SK-N-SH (cell line): ENCODE data around the gene CA6. TPM values are rescaled to one million over a fixed set of nuclear protein-coding genes. Genes with fewer than 3 reads are reported as not detected.

Source experiments
- CTCF ChIA-PET: fragments of 300-600, 350-600 bp; formaldehyde crosslinking; extraction: SDS; loops from one replicate; lab custom pipeline; 2021; lab: Yijun Ruan, JAX
- POLR2A ChIA-PET: fragments of 350-600 bp; sonication (Branson Sonifier 250); formaldehyde crosslinking; extraction: SDS; loops from one replicate; lab custom pipeline; 2020; ENCODE audit warnings: antibody characterized with exemption, inconsistent platforms; lab: Yijun Ruan, JAX
- DNase-seq: peaks from one replicate; pipeline ENCODE4 v3.0.0; 2012
- H2AFZ ChIP-seq: fragments of 200-600 bp; sonication (generic); 2 replicates; pipeline ENCODE4 v1.8.1; 2016; ENCODE audit warnings: antibody characterized with exemption, mild to moderate bottlenecking, low read depth
- H3F3A ChIP-seq: fragments of 200-600 bp; sonication (generic); replicated peaks from 2 replicates; pipeline ENCODE3; 2016; ENCODE audit warnings: antibody characterized with exemption, mild to moderate bottlenecking; ENCODE audit not compliant: insufficient read depth
- H3K27ac ChIP-seq, 2 experiments: fragments of 200-500 bp in 1 of 2; fragments of 200-600 bp in 1 of 2; sonication (Bioruptor generic) in 1 of 2; sonication (generic), shearing (Covaris generic) in 1 of 2; 2 replicates each; pipeline versions ENCODE4 v1.5.1 to v1.6.1; 2014 to 2016; ENCODE audit warnings: low read depth in 2 of 2, inconsistent platforms in 1 of 2, low read length in 1 of 2, mild to moderate bottlenecking in 1 of 2, mixed read lengths in 1 of 2
- H3K27me3 ChIP-seq: fragments of 200-600 bp; sonication (generic), shearing (Covaris generic); 2 replicates; pipeline ENCODE4 v1.6.1; 2016; ENCODE audit warnings: mixed run types; ENCODE audit not compliant: insufficient read depth
- H3K36me3 ChIP-seq, 2 experiments: fragments of 200-500 bp in 1 of 2; fragments of 200-600 bp in 1 of 2; sonication (Bioruptor generic) in 1 of 2; sonication (generic) in 1 of 2; replicated peaks in 1 of 2; 2 replicates each; pipeline versions ENCODE3 to v1.5.1; 2014 to 2016; ENCODE audit warnings: low read length in 1 of 2, mild to moderate bottlenecking in 1 of 2; ENCODE audit not compliant: insufficient read depth in 2 of 2, control insufficient read depth in 1 of 2
- H3K4me1 ChIP-seq, 2 experiments: fragments of 200-500 bp in 1 of 2; fragments of 200-600 bp in 1 of 2; sonication (Bioruptor generic) in 1 of 2; sonication (generic), shearing (Covaris generic) in 1 of 2; 2 replicates each; pipeline versions ENCODE4 v1.5.1 to v1.6.1; 2014 to 2016; ENCODE audit warnings: low read depth in 1 of 2, low read length in 1 of 2, mixed run types in 1 of 2; ENCODE audit not compliant: insufficient read depth in 2 of 2, control insufficient read depth in 1 of 2
- H3K4me2 ChIP-seq: fragments of 200-600 bp; sonication (generic), shearing (Covaris generic); 2 replicates; pipeline ENCODE4 v1.6.1; 2017; ENCODE audit warnings: mixed run types
- H3K4me3 ChIP-seq, 2 experiments: fragments of 200-500 bp in 1 of 2; fragments of 200-600 bp in 1 of 2; sonication (Bioruptor generic) in 1 of 2; sonication (generic), shearing (Covaris generic) in 1 of 2; 2 replicates each; pipeline versions ENCODE4 v1.5.1 to v1.8.1; 2014 to 2016; ENCODE audit warnings: low read depth in 2 of 2, inconsistent platforms in 1 of 2, low read length in 1 of 2, mild to moderate bottlenecking in 1 of 2, mixed read lengths in 1 of 2, moderate library complexity in 1 of 2
- H3K79me2 ChIP-seq: fragments of 200-600 bp; sonication (generic); 2 replicates; pipeline ENCODE4 v1.8.1; 2017; ENCODE audit warnings: mild to moderate bottlenecking; ENCODE audit not compliant: insufficient read depth
- H3K9ac ChIP-seq: fragments of 200-600 bp; sonication (generic); 2 replicates; pipeline ENCODE4 v1.6.1; 2017; ENCODE audit warnings: mixed run types
- H3K9me2 ChIP-seq: fragments of 200-600 bp; sonication (generic); 2 replicates; pipeline ENCODE4 v1.6.1; 2017; ENCODE audit warnings: mixed run types
- H3K9me3 ChIP-seq: fragments of 200-600 bp; sonication (generic); 2 replicates; pipeline ENCODE4 v1.6.1; 2017; ENCODE audit warnings: mixed run types, mild to moderate bottlenecking, moderate library complexity
- H4K20me1 ChIP-seq: fragments of 200-600 bp; sonication (generic); 2 replicates; pipeline ENCODE4 v1.6.1; 2017; ENCODE audit warnings: mild to moderate bottlenecking, mixed run types; ENCODE audit not compliant: insufficient read depth
- EP300 ChIP-seq, 2 experiments: IDR thresholded peaks; 2 replicates each; pipeline versions ENCODE4 v1.4.0 to v1.6.1; 2012; ENCODE audit warnings: borderline replicate concordance in 1 of 2, low read depth in 1 of 2, low read length in 1 of 2
- MEF2A ChIP-seq: IDR thresholded peaks from 2 replicates; pipeline ENCODE4 v1.4.0; 2012; ENCODE audit warnings: low read depth, borderline replicate concordance
- POLR2AphosphoS5 ChIP-seq: IDR thresholded peaks from 2 replicates; pipeline ENCODE4 v1.6.1; 2012; ENCODE audit warnings: low read depth, low read length
- RAD21 ChIP-seq: IDR thresholded peaks from 2 replicates; pipeline ENCODE4 v1.6.1; 2012; ENCODE audit warnings: mild to moderate bottlenecking, low read length
- RCOR1 ChIP-seq: fragments of 150-350 bp; IDR thresholded peaks from 2 replicates; pipeline ENCODE4 v1.6.1; 2017; ENCODE audit warnings: antibody characterized with exemption, low read length
- SIN3A ChIP-seq: IDR thresholded peaks from 2 replicates; pipeline ENCODE4 v1.6.1; 2012; ENCODE audit warnings: low read depth, mild to moderate bottlenecking, low read length, moderate library complexity, borderline replicate concordance
- SMC3 ChIP-seq: IDR thresholded peaks from 2 replicates; pipeline ENCODE4 v1.6.1; 2012; ENCODE audit warnings: low read depth, low read length, improper control_type of control experiment
- YY1 ChIP-seq: IDR thresholded peaks from 2 replicates; pipeline ENCODE4 v1.4.0; 2012; ENCODE audit warnings: low read depth, mild to moderate bottlenecking
- WGBS: methylation state at CpG from one replicate; pipeline ENCODE4 v1.1.6; 2017; ENCODE audit warnings: low lambda C conversion rate; 5-methylcytosine and 5-hydroxymethylcytosine counted together
- polyA plus RNA-seq, 3 experiments: library from polyadenylated mRNA; depleted of rRNA; stranded (reverse); fragments of >200 nt; gene quantifications; 2 replicates each; pipeline ENCODE4 v1.2.3, GENCODE V29; 2012
- TF ChIP-seq, protein P1 (sequence below): IDR thresholded peaks from 2 replicates; pipeline ENCODE4 v1.4.0; 2012; ENCODE audit warnings: low read depth, borderline replicate concordance
- TF ChIP-seq, protein P2 (sequence below): fragments of 150-350 bp; IDR thresholded peaks from 2 replicates; pipeline ENCODE4 v1.6.1; 2016; ENCODE audit warnings: mild to moderate bottlenecking, low read depth, low read length
- TF ChIP-seq, protein P3 (sequence below): fragments of 200-600 bp; sonication (generic); IDR thresholded peaks from 2 replicates; pipeline ENCODE4 v1.6.1; 2017; ENCODE audit warnings: antibody characterized with exemption, mild to moderate bottlenecking, moderate library complexity

Gene CA6
- polyA plus RNA-seq, 1 of the 3 experiments (the other 2 are of a cell fraction): not detected

DNA sequence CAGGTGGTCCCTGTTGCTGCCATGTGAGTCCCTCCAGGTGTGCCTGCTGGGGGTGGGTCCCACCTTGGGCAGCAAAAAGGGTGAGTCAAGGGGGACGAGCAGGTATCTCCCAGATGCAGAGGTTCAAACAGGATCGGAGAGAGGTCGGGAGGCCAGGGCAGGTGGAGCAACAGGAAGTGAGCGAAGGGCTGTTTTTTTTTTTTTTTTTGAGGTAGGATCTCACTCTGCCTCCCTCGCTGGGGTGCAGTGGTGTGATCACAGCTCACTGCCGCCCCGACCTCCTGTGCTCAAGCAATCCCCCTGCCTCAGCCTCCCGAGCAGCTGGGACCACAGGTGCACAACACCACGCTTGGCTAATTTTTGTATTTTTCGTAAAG, 41.1 kb downstream of the CA6 start:
- WGBS: 98% methylated on average over 7 of the region's 10 CpGs
- no peaks in the 10 kb centered on the region for H3K36me3 ChIP-seq
- H3F3A ChIP-seq: peaks cover 15% of the 10 kb centered on the region
- no peaks in the 10 kb centered on the region for H4K20me1 ChIP-seq
- ChIA-PET POLR2A (no interaction called here), CTCF (interaction anchor here (0.9 to 7.5 kb wide), 12 partner anchors 10 to 120 kb away, joined by 3 to 82 read pairs (median 6); no protein-coding TSS in a partner anchor)
- no peak overlapping the region for H3K4me2 ChIP-seq
- peak overlapping the region in 1 of 2 experiments; percentile 97; a peak in 2 of 4 replicates for H3K27ac ChIP-seq
- no peaks in the 10 kb centered on the region; a peak in 1 of 4 replicates for H3K4me1 ChIP-seq
- no peaks in the 10 kb centered on the region for H3K27me3 ChIP-seq
- no peak overlapping the region for H3K4me3 ChIP-seq
- no peak overlapping the region for H2AFZ ChIP-seq
- peak overlapping the region; percentile 28; the same call in 1 of the 2 replicates for H3K9ac ChIP-seq
- H3K79me2 ChIP-seq: no peaks in the 10 kb centered on the region
- TF ChIP-seq, protein P1, sequence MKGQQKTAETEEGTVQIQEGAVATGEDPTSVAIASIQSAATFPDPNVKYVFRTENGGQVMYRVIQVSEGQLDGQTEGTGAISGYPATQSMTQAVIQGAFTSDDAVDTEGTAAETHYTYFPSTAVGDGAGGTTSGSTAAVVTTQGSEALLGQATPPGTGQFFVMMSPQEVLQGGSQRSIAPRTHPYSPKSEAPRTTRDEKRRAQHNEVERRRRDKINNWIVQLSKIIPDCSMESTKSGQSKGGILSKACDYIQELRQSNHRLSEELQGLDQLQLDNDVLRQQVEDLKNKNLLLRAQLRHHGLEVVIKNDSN: no peak
- no peaks in the 10 kb centered on the region for H3K9me3 ChIP-seq
- no peaks in the 10 kb centered on the region for H3K9me2 ChIP-seq
- DNase-seq: no peak

DNA sequence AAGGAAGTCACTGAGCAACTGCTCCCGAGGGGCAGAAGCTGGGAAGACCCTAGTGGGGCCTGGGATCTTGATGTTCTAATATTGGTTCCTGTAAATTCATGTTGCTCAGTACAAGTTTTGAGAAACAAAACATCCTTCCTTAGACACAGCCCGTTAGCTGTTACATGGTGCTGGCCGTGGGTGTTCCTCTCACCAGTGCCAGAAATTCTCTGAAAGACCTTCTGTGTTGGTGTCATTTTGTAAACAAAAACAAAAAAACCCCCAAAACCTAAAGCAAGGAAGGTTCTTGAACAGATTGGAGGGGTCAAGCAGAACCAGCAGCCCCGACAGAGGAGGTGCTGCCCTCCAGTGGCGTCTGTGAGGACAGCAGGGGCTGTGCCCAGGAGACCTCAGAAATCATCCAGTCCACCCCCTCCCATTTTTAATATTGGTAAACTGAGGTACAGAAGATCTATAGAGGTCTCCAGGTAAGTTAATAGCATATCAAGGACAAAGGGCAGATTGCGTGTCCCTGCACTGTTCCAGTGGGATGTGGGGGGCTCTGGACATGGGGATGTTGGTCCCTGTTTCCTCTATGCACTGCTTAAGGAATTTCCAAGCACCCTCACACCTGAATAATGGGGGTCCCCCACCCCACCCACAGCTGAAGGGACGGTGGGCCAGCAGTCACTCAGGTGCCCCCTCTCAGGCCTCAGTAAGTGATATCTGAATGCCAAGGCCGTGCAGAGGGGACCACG, 42.4 kb downstream of the CA6 start:
- Histone ChIP-seq H3K27me3 (no peaks in the 10 kb centered on the region), H2AFZ (0 out of 2 replicates have a peak overlapping the region, but pooled peaks have one; percentile 66), H3K9me3 (no peaks in the 10 kb centered on the region), H3K36me3 (no peaks in the 10 kb centered on the region), H3K79me2 (no peaks in the 10 kb centered on the region), H4K20me1 (no peaks in the 10 kb centered on the region), H3K9me2 (no peaks in the 10 kb centered on the region), H3F3A (peaks cover 15% of the 10 kb centered on the region), H3K4me1 (no peaks in the 10 kb centered on the region; a peak in 1 of 4 replicates), H3K4me2 (no peak overlapping the region), H3K9ac (no peak overlapping the region), H3K27ac (peak overlapping the region in 1 of 2 experiments; percentile 45; a peak in 1 of 4 replicates), H3K4me3 (no peak overlapping the region; a peak in 1 of 4 replicates)
- TF ChIP-seq RCOR1: no peak
- peak; percentile 80 for TF ChIP-seq RAD21
- TF ChIP-seq EP300 (IDR thresholded peaks at IDR 0.05; ENCODE audit: borderline replicate concordance in 1 of 2, low read depth in 1 of 2, low read length in 1 of 2): no peak
- TF ChIP-seq POLR2AphosphoS5: no peak
- no peak for TF ChIP-seq MEF2A
- TF ChIP-seq, protein P2, sequence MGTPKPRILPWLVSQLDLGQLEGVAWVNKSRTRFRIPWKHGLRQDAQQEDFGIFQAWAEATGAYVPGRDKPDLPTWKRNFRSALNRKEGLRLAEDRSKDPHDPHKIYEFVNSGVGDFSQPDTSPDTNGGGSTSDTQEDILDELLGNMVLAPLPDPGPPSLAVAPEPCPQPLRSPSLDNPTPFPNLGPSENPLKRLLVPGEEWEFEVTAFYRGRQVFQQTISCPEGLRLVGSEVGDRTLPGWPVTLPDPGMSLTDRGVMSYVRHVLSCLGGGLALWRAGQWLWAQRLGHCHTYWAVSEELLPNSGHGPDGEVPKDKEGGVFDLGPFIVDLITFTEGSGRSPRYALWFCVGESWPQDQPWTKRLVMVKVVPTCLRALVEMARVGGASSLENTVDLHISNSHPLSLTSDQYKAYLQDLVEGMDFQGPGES: no peak
- peak; percentile 86 for TF ChIP-seq SMC3
- no peak for TF ChIP-seq YY1
- no peak for TF ChIP-seq SIN3A
- TF ChIP-seq, protein P3, sequence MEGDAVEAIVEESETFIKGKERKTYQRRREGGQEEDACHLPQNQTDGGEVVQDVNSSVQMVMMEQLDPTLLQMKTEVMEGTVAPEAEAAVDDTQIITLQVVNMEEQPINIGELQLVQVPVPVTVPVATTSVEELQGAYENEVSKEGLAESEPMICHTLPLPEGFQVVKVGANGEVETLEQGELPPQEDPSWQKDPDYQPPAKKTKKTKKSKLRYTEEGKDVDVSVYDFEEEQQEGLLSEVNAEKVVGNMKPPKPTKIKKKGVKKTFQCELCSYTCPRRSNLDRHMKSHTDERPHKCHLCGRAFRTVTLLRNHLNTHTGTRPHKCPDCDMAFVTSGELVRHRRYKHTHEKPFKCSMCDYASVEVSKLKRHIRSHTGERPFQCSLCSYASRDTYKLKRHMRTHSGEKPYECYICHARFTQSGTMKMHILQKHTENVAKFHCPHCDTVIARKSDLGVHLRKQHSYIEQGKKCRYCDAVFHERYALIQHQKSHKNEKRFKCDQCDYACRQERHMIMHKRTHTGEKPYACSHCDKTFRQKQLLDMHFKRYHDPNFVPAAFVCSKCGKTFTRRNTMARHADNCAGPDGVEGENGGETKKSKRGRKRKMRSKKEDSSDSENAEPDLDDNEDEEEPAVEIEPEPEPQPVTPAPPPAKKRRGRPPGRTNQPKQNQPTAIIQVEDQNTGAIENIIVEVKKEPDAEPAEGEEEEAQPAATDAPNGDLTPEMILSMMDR: peak; percentile 89
- ChIA-PET POLR2A (interaction anchor here (0.6 kb wide), 1 partner anchor 95 kb away, joined by 3 read pairs; no protein-coding TSS in a partner anchor), CTCF (interaction anchor here (0.6 to 7.5 kb wide), 34 partner anchors 10 to 1013 kb away, joined by 3 to 82 read pairs (median 4); no protein-coding TSS in a partner anchor)
- WGBS: 12% methylated on average over 6 of the region's 9 CpGs
- DNase-seq: peak; percentile 78
